GM13977 (cell line): ENCODE measurements around the gene TXK.

ENCODE experiments used
- DNase-seq: peaks from one replicate; pipeline ENCODE4 v3.0.0; 2012; ENCODE audit warnings: low spot score
- in situ Hi-C: fragments of 300-500 bp; cut with MboI; formaldehyde crosslinking; loops from one replicate; pipeline ENCODE4 v1.12.0; 2022; ENCODE audit warnings: low sequenced_read_pairs, low pct_unique_long_range_greater_than_20kb, mixed read lengths, inconsistent platforms; ENCODE audit not compliant: unreplicated experiment
- TF ChIP-seq, protein P1 (sequence below): IDR thresholded peaks from 2 replicates; pipeline ENCODE4 v1.5.1; 2012; ENCODE audit warnings: mild to moderate bottlenecking, control low read depth; ENCODE audit not compliant: insufficient read depth; ENCODE audit errors: extremely low read depth, missing control alignments

The TXK gene

DNA sequence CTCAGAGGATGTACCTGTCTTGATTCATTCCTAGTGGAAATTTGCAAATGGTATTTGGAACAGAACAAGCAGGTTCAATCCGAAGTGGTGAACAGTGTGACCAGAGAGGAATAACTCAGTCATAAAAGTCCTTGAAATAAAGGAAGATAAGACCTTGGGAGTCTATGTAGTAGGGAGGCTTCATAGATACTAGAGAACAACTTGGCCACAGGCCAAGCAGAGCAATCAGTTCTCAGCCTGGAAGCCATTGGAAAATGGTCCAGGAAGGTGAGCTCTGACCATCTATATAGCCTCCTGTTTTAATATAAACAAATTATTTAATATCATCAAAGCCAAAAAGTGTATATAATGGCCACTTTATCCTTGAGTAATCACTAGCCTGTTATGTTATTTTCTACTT, 11.3 kb downstream of the TXK start:
- TF ChIP-seq, protein P1, sequence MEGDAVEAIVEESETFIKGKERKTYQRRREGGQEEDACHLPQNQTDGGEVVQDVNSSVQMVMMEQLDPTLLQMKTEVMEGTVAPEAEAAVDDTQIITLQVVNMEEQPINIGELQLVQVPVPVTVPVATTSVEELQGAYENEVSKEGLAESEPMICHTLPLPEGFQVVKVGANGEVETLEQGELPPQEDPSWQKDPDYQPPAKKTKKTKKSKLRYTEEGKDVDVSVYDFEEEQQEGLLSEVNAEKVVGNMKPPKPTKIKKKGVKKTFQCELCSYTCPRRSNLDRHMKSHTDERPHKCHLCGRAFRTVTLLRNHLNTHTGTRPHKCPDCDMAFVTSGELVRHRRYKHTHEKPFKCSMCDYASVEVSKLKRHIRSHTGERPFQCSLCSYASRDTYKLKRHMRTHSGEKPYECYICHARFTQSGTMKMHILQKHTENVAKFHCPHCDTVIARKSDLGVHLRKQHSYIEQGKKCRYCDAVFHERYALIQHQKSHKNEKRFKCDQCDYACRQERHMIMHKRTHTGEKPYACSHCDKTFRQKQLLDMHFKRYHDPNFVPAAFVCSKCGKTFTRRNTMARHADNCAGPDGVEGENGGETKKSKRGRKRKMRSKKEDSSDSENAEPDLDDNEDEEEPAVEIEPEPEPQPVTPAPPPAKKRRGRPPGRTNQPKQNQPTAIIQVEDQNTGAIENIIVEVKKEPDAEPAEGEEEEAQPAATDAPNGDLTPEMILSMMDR: no peak
- DNase-seq: no peak
- in situ Hi-C loops: no loop called here

DNA sequence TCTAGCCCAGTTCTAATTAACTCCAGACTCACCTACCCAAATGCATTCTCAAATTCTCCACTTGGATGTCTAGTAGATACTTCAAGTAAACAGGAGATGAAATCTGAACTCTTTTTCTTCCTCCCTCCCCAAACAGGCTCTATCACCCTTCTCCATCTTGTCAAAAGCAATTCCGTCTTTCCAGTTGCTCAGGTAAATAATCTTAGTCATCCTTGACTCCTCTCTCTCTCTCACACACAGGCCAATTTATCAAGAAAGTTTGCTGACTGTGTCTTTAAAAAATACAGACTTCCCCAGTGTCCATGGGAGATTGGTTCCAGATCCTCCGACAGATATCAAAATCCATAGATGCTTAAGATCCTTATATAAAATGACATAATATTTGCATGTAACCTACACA, 12.9 kb downstream of the TXK start:
- TF ChIP-seq, protein P1: no peak
- no peak for DNase-seq
- in situ Hi-C loops: no loop called here

DNA sequence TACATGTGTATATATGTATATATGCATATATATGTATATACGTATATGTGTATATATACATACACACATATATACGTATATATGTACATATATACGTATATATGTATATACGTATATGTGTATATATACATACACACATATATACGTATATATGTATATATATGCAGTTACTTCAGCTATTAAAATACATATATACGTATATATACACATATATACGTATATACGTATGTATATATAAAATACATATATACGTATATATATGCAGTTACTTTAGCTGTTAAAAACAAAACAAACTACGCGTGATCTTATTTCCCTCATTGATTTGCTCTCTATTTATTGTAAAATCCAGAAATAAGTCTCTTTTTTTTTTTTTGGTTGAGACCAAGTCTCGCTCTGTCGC, 13.9 kb downstream of the TXK start:
- TF ChIP-seq, protein P1: no peak
- in situ Hi-C loops: no loop called here

DNA sequence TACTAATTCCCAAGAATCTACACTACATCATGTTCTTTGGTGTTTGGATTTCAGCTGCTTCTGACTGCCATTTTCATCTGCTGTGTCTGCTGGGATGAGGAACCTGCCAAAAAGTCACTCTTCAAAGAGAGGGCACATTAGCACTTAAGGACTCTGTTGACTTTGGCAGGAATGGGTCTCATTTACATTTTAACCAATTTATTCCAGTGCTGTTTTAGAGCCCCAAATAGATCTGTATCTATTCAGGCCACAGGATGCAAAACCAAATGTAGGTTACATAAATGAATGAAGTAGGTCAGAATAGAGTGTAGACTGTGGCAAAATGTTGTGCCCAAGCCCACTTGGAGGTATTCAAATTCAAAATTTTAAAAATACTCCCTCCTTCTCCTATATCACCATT, 14.4 kb downstream of the TXK start:
- TF ChIP-seq, protein P1: no peak
- no peak for DNase-seq
- in situ Hi-C loops: no loop called here

More for the DNA sequence above, 13.9 kb downstream of the TXK start:
- DNase-seq: no peak

DNA sequence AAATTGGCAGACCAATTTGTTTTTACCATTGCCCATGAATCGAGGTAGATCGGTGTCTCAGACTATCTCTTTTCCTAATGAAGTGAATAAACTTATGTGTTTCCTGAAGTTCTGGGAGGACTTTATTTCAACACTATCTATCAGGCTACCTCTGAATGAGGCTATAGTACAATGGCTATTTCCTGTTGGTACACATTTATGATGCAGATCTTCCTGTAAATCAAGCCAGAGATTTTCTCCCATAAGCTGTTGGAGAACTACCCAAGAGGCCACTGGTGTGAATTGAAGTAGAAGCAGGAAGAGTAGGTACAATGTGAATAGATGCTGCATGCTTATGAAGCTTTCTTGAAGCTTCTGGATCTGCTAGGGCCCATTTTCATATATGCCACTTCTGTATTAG, 16.0 kb downstream of the TXK start:
- TF ChIP-seq, protein P1: no peak
- DNase-seq: no peak
- in situ Hi-C loops: no loop called here

DNA sequence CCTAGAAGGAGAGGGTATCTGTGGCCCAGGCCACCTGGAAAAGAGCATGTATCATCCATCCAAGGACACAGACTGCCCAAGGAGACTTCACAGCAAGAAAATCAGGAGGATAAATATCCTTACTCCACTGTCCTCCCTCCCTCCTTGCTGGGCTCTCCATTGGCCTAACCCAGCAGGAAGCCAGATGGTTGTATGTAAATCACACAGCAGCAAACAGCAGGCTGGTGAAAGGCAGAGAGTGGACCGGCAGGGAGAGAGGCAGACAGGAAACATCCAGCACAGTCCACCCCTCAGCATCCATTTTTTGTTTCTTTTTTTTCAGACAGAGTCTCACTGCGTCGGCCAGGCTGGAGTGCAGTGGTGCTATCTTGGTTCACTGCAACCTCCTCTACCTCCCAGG, 17.5 kb downstream of the TXK start:
- DNase-seq: no peak
- in situ Hi-C loops: no loop called here
- TF ChIP-seq, protein P1: no peak

DNA sequence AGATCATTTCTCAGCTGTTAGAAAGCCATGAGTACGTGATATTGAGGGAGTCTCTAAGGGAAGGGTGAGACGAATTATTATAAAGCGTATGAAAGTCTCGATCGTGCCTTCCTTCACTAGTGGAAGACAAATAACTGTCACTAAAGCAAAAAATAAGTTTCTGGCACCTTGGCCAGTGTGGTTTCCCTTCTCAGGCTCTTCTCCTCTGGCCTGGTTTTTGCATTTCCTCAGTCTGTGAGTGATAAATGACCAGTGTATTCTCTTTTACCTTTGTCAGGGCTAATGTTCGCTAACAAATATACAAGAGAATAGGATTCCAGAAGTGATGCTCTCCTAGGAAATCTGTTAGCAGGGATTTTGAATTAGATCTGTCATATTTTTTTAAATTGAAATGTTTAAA, 19.6 kb downstream of the TXK start:
- in situ Hi-C loops: no loop called here
- no peak for DNase-seq
- TF ChIP-seq, protein P1: no peak
